HG03196 (cell line): ENCODE results near the gene MSH3.
A peak's percentile ranks its signal among the peaks of the same experiment; 100 is the strongest.
"Not testable (repeated sequence)": the region's sequence is repeated elsewhere in the genome, so short reads cannot be mapped to it uniquely, and the experiment has no call there.

Experiments used
- ATAC-seq: cut with Tn5 transposase; IDR thresholded peaks from one replicate; pipeline ENCODE4 v1.9.1; 2021; ENCODE audit not compliant: unreplicated experiment

MSH3 gene

DNA sequence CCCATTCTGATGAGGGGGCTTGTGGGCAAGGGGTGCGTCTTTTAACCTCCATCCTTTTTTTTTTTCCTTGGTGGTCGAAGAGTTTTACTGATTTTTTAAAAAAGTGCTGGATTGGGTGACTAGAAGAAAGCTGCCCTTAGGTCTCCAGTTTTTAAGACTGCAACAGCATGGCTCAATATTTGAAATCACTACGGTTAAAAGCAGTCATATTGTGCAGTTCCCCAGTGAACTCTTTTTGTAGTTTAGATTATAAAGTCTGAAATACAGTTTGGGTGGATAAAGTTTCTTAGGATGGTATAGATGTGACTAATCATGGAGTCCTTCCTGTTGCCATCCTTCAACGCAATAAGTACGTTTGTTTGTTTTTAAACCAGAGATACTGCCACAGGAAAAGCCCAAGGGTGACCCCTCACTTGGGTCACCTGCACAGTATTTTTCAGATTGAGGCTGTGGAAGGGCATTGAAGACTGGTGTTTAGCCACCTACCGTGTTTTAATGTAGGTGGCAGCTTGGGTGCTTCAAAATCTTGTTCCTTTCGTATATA lies 851 bp downstream of the MSH3 start:
- no peak for ATAC-seq

DNA sequence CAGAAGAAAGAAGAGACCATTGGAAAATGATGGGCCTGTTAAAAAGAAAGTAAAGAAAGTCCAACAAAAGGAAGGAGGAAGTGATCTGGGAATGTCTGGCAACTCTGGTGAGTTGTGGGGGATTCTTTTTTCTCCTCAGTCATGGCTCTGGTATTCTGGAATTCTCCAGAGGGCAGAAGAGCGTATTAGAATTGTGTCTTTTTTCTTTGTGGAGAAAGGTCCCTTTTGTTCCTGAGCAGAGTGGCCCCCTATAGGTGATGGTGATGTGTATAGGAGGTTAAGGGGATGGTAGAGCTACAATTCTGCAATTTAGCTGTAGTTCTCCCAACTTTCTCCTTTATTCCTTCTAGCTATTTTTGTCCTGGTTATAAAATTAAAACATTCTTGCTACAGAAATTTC lies 2.0 kb downstream of the MSH3 start:
- ATAC-seq, result no peak

DNA sequence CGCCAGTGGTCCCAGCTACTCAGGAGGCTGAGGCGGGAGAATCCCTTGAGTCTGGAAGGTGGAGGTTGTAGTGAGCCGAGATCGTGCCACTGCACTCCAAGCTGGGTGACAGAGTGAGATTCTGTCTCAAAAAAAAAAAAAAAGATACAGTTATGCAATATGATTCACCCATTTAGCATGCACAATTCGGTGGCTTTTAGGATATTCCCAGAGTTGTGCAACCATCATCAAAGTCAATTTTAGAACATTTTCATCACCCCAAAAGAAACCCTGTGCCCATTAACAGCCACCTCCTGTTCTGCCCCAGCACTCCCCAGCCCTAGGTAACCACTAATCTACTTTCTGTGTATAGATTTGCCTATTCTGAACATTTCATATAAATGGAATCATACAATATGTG lies 4.7 kb downstream of the MSH3 start:
- ATAC-seq, result no peak

DNA sequence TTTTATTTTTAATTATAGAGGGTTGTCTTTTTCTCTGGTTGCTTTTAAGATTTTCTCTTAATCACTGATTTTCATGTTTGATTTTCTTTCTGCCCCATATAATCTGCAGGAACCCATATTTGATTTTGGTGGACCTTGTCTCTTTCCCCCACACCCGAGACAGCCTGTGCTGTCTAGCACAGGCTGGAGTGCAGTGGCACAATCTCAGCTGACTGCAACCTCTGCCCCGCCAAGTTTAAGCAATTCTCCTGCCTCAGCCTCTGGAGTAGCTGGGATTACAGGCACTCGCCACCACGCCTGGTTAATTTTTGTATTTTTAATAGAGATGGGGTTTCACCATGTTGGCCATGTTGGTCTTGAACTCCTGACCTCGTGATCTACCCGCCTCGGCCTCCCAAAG lies 6.2 kb downstream of the MSH3 start:
- ATAC-seq, result not testable (repeated sequence)

DNA sequence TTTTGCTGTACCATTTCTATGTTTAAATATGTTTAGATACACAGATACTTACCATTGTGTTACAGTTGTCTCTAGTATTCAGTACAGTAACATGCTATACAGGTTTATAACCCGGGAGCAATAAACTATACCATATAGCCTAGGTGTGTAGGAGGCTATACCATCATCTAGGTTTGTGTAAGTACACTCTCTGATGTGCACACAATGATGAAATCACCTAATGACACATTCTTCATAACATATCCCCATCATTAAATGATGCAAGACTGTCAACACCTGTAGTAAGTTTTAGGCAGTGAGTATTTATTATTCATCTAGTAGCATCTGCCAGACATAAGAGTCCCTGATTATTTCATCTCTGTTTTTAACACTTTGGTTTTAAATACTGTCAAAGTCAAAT lies 7.7 kb downstream of the MSH3 start:
- no peak for ATAC-seq

DNA sequence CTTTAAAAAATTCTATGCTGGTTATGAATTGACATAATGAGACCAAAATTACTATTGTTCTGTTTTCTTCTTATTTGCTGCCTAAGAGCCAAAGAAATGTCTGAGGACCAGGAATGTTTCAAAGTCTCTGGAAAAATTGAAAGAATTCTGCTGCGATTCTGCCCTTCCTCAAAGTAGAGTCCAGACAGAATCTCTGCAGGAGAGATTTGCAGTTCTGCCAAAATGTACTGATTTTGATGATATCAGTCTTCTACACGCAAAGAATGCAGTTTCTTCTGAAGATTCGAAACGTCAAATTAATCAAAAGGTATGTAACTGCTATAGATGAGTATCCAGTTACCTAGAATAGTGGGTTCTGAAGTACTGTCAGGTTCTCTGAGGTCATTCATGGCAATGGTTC lies 10.6 kb downstream of the MSH3 start:
- ATAC-seq, result no peak

DNA sequence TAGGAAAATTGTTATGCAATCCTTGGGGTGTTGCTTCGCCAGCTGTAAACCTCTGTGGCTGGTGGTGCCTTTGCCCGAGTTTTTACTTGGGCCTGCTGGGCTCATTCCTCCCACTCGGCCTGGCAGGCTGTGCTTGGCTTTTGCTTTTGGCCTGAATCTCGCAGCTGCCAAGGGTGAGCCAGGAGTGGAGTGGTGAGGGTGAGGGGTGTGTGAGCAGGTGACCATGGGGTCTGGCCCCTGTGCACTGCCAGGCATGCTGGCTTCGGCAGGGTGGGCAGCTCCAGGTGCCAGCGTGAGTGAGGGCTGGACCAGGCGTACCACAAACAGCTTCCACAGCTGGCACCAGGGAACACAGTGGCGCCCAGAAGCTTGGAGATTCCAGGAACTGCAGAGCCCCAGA lies 12.9 kb downstream of the MSH3 start:
- no peak for ATAC-seq

DNA sequence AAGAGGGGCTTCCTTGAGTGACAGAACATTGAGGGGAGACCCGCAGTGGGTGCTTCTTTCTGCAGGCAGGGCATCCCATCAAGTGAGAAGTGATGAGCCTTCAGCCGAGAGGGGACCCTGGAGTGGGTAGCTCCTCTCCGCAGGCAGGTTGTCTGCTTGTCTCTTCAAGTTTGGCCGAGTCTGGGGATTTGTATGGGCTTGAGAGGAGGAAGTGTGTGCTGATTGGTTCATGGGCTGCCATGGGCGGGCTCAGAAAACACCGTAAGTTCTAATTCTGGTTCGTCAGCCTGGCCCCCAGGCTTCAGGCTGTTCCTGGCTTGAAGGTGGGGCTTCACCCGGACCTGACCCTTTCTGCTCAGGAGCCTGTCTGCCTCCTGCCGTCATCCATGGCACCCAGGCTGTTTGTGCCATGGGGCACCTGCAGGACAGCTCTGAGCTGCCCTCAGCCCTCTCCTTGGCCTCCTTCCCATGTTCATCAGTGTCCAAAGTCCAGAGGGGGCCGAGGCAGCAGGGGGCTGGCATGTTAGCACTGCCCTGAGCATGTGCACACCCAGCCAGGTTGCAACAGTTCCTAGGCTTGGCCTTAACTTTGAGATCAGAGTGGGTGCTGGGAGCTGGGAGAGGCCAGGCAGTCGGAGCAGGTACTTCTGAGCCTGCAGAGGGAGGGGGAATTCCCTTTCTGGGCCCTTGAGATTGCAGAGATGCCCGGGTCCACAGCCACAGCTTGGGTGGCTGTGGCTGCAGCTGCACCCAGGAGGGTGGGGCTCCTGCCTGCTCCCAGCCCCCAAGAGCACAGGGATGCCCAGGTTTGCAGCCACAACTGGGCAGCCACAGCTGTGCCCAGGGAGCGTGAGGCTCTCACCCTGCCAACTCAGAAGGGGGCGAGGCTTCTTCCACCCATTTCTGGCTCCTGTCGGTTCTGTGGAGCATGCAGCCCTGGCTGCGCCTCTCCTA lies 13.8 kb downstream of the MSH3 start:
- no peak for ATAC-seq

DNA sequence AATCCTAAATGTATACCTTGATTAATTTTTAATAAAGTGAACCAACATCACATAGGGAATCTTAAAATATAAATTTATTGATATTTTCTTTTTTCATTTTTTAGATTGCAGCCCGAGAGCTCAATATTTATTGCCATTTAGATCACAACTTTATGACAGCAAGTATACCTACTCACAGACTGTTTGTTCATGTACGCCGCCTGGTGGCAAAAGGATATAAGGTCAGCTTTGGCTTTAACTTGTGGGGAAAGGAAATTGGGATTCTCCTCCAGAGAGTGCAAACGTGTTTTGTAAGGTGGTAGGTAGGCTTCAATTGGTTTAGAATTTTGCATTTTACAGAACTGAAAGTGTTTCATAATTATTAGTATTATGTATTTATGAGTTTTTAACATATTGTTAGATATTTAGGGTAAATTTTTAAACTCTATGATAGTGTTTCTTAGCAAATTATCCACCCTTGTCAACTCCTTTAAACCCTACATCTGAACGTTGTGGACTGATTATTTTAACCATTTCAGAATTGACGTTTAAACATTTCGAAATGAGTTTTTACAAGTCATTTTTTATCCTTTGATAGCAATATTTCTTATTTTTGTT lies 17.8 kb downstream of the MSH3 start:
- ATAC-seq, result peak; percentile 55

DNA sequence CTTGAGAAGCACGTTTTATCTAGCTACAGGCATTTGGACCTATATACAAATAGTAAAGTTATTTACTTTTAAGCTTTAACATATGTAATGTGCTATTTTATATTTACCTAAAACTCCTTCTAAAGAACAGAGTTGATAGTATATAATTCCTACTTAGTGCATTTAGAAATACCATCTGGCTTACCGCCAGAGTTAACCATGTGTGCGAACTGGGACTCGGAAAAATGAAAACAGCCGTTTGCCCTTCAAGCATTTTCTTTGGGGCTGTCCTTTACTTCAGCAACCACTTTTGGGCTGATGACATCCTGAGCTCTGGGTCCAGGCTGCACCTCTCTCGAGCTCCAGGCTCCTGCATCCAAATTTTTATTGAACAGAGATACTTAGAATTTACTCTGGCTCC lies 22.3 kb downstream of the MSH3 start:
- ATAC-seq, result no peak

DNA sequence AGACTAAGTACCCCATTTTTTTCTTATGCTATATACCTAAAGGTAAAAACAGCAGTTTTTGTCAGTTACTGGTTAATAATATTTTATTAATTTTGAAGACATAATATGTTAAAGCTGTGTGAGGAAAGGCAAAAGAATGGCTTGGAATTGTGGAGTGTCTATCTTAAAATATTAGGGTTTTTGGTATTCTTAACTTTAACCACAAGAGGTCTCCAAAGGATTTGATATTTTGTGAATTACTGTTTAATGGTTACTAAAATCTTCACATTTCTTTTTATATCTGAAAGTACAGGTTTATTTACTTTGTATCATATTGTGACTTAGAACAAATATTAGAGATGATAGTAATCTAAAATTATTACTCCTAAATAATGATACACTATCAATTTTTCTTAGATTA lies 32.3 kb downstream of the MSH3 start:
- no peak for ATAC-seq

DNA sequence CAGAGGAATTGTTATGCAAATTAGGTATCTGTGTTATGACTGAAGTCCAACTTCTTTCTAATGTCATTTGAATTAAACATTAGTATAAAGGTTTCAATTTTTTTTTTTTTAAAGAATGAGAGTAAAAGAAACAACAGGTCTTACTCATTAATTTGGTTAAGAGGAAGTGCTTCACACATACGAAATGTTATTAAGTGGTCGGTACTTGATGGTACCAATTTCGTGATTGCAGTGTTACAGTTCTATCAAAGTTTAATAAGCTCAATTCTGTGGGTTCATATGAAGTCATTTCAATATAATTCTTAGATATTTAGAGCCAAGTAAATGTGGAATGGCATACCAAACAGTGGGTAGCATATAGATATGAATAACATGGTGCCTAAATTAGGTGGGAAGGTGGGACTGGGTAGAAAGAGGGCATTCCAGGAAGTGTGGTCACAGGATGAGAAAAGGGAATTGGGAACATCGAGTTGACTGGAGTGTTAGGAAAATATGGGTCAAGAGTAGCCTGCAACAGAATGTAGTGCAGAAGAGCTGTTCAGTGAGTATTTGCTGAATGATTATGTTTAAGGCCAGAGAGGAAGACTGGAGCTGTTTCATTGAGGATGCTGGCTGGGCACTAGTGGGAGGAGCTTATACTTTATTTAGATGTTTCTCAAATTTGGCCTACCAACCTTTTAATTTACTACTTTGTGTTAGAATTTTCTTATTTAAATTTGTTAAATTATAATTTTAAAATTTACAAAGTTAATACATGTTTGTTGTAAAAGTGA lies 34.4 kb downstream of the MSH3 start:
- no peak for ATAC-seq

DNA sequence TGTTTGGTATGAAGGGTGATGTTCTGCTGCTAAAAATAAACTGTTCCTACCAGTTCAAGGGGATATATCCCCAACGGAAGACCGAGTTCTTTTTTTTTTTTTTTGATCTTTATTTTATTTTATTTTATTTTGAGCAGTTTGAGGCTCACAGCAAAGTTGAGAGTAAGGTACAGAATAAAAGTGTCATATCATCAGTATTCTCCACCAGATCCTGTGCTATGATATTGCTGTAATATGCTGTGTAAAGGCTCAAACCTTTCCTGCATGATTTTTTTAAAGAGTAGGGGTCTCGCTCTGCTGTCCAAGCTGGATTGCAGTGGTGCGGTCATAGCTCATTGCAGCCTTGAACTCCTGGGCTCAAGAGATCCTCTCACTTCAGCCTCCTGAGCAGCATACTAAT lies 35.2 kb downstream of the MSH3 start:
- no peak for ATAC-seq

DNA sequence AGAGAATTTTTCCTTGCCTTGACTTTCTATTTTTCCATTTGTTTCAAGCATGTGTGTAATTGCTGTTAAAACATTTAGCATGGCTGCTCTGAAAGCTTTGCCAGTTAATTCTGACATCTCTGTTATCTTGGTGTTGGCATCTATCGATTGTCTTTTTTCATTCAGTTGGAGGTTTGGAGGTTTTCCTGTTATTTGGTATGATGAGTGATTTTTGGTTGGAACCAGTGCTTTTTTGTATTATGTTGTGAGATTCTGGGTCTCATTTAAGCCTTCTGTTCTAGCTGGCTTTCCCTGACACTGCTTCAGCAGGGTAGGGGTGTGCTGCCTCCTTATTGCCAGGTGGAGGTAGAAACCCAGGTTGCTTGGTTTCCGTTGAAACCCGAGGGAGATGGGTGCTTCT lies 41.2 kb downstream of the MSH3 start:
- ATAC-seq, result no peak

DNA sequence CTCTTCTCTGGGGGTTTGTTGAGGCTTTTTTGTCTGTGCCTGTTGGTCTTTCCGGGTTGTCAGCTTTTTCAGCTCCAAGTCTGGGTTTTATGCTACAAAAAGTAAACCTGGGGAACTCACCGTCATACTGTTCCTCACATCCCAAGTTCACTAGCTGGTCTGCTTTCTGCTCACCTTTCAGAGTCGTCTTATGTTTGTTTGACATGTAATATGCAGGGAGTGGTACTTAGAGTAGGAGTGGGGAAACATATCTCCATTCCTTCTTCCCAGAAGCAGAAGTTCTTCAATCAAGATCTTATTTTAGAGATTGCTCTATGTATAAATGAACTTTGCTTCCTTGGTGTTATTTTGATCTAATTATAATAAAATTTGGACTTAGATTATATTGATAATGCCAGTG lies 42.0 kb downstream of the MSH3 start:
- no peak for ATAC-seq

DNA sequence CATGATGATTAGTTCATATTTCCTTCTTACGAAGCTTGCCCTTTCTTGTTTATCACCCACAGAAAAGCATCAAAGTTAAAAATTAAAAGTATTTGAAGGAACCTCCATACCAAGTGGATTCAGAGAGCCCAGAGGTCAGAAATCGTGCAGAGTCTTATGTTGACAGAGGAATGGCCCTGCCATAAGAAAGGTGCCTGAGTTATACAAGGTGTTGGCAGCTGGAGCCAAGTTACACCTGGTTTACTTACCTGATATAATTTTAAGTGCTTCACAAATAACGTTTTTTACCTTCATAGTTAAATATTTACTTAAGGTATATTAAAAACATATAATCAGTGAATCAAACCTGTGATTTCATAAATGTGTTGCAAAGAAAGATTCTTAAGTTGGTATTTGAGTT lies 42.6 kb downstream of the MSH3 start:
- ATAC-seq, result no peak

DNA sequence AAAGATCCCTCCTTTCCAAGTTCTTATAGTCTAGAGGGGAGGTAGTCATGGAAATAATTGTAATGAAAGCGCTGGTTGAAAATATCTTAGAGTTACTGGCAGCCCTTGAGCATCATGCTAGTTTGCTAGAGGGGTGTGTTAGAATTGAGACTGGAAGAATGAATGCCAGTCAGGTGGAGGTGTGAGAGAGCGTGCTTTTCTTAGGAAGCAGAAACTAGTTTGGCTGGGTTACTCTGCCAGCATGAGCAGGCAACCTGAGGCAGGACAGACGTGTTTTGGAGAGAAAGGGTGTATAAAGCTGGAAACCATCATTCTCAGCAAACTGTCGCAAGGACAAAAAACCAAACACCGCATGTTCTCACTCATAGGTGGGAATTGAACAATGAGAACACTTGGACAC lies 43.9 kb downstream of the MSH3 start:
- ATAC-seq, result no peak

DNA sequence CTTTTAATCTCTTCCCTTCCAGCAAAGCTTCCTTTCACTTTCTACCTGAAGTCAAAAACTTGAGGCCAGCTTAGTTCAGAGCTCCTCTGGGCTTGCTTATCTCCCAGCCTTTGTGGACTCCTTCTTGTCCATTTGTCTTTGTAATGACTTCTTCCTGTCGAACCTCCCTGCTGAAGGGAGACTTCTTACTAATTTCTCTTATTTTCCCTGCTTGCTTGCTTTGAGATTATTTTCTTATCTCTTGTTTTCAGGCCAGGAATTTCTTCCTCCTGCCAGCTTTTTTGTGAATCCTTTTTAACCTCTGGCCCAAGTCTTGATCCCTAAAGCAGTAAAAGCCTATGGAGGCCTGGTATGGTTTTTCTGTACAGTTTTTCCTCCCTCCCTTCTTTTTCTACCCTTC lies 47.1 kb downstream of the MSH3 start:
- ATAC-seq, result no peak

DNA sequence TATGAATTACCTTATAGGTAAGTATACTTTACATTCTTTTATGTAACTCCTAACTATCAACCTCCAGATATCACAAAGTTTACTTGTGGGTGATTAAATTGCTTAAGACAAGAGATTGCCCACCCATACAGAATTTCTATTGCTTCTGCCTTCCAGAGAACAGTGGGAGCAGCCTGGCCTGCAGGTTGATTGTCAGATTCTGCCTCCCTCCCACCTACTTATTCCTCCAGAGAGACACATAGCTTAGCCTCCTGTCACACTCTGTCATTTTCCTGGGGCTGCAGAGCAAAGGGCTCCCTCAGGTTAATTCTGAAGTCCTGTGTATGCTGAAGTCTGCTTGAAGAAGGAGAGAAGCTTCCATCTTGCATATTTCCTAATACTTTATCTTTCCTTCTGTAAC lies 48.8 kb downstream of the MSH3 start:
- ATAC-seq, result no peak

DNA sequence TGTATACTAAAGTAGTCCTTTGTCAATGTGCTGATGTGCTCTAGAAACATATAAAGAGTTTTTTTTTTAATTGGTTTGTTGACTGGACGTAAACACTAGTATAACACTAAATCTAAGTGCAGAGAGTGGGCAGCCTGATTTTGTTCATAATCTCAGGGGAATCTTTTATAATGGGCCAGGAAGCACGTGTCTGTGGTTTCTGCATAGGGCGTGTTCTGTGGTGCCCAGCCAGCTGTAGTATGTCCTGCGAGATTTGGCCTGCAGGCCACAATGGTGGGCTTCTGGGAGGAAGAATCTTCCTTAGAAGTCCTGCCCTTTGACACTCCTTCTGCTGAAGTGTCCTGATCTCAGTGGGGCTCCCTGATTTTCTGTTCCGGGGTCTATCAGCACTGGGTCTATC lies 49.3 kb downstream of the MSH3 start:
- no peak for ATAC-seq

DNA sequence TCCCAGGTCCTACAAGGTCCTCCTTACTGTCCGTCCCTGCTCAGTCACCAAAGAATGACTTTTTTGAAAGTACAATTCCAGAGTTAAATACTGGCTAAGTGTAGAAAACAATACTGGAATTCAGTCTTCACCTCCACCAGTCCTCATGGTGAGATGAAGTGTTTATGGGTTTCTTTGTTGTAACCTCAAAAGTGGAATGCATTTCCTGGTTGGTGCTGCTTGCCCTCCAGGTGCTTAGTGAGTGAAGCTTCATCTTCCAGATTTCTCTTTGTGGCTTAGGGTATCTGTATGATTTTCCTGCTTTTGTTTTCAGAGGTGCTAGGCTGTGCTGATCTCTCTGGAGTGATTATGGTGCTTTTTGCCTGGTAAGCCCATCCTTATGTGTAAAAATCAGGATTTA lies 49.8 kb downstream of the MSH3 start:
- no peak for ATAC-seq
